GM18498 (cell line): ENCODE measurements around the gene CEMP1.
"Not testable (repeated sequence)": the region's sequence is repeated elsewhere in the genome, so short reads cannot be mapped to it uniquely, and the experiment has no call there.

Experiments used
- ATAC-seq: cut with Tn5 transposase; IDR thresholded peaks from one replicate; pipeline ENCODE4 v1.9.1; 2021; ENCODE audit warnings: mild to moderate bottlenecking, moderate library complexity; ENCODE audit not compliant: unreplicated experiment

Gene CEMP1

DNA sequence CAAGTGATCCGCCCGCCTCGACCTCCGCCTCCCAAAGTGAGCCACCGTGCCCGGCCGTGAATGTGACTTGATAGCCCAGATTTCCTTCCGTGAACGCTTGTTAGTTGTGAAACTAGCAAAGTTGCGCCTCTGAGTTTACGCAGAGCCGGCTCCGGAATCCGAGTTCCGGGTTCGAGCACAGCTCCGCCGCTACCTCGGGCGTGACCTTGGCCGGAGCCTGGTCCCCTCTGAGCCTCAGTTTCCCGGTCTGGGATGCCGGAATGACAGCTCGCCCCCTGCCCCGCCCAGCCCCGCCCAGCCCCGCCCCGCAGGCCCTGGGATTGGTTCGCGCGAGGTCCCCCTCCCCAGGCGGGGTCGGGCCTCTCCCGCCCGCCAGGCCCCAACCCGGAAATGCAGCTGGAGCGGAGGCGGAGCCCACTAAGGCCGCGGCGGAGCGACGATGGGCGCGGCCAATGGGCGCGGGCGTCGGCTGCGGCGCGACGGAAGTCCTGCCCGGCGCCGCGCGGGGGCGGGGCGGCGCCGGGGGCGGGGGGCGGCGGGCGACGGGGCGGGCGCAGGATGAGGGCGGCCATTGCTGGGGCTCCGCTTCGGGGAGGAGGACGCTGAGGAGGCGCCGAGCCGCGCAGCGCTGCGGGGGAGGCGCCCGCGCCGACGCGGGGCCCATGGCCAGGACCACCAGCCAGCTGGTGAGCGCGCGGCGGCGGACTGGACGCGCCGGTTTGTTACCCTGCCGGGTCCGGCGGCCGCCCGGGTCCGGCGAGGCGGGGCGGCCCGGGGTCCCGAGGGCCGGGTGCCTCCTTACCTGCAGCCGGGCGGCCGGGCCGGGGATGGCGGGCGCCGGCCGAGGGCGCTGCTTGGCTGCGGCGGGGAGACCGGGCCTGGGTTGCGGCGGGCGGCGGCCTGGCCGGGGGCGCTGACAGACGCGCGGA is 6.5 kb upstream of the CEMP1 start, which contains the start of gene PDPK1:
TSS of gene PDPK1 (plus strand) at position 571 of the 929 bp plus-strand sequence. CDS start at position 663, 92 bp downstream.
- ATAC-seq = peak; percentile 89

GRCh38 chr16:2535625-2536013 is 4.4 kb upstream of the CEMP1 start:
- ATAC-seq = no peak

GRCh38 chr16:2534335-2534734 is 3.1 kb upstream of the CEMP1 start:
- not testable (repeated sequence) for ATAC-seq

- no peak for ATAC-seq
These were observed 2.7 kb upstream of the CEMP1 start for GRCh38 chr16:2533912-2534311.

DNA sequence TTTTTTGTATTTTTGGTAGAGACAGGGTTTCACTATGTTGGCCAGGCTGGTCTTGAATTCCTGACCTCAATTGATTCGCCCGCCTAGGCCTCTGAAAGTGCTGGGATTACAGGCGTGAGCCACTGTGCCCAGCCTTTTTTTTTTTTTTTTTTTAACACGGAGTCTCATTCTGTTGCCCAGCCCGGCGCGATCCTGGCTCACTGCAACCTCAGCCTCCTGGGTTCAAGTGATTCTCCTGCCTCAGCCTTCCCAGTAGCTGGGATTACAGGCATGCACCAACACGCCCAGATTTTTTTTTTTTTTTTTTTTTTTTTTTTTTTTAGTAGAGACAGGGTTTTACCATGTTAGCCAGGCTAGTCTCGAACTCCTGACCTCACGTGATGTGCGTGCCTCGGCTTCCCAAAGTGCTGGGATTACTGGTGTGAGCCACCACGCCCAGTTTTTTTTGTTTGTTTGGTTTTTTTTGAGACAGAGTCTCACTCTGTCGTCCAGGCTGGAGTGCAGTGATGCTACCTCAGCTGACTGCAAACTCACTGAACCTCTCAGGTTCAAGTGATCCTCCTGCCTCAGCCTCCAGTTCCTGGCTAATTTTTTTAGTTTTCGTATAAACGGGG is 2.0 kb upstream of the CEMP1 start:
- ATAC-seq = not testable (repeated sequence)

DNA sequence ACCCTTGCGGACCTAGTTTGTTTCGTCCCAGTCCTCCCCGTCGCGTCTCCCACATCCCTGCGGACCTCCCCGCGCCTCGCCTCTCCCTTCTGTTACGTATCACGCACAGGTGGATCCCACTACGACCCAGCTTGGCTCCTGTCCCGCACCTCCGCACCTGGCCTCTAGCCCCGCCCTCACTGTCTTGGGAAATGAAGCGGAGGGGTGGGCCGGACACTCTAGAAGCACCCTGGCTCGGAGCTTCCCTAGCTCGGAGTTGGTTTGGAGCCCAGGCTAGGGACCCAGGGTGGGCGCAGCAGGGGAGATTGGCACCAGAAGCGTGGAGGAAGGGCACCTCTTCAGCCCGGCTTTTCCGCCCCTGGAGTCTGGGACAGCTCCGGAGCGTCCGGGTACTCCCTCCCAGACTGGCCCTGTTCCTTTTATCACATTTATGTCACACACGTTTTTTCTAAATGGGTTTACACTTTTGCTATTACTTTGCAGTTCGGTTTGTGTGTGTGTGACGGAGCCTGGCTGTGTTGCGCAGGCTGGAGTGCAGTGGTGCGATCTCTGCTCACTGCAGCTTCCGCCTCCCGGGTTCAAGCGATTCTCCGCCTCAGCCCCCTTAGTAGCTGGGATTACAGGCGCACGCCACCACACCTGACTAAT is 1.4 kb upstream of the CEMP1 start:
- no peak for ATAC-seq

DNA sequence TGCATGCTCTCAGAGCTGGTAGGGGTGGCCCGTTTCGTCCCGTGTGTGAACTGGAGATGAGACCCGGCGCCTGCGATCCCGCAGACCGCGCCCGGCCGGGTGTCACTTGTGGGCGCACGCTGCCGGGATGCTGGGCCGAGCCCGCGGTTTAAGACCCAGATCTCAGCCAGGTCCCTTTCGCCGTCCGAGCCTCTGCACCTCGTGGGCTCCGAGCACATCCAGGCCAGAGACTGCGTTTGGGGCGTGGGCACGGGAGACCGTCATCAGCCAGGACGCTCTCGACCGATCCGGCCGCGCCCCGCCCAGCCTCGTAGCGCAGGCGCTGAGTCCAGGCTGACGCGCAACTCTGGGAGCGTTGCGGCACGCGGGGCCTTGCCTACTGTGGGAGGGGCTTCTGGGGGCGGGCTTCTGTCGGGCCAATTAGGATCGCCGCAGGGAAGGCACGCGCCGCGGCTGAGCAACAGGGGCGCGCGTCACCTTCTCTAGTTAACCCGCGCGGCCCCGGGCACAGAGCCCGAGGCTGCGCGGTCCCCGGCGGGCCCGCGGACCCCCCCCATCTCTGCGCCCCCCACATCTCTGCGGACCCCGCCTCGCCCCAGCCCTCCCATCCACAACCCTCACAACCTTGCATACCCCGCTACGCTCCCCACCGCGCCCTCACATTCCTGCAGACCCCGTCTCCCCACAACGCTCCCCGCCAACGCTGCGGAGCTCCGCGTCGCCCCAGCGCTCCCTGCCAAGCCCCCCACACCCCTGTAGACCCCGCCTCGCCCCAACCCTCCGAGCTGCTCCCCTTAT is 687 bp upstream of the CEMP1 start:
- peak; percentile 90 for ATAC-seq

GRCh38 chr16:2530629-2531318 is 434 bp downstream of the CEMP1 start:
- ATAC-seq = no peak

DNA sequence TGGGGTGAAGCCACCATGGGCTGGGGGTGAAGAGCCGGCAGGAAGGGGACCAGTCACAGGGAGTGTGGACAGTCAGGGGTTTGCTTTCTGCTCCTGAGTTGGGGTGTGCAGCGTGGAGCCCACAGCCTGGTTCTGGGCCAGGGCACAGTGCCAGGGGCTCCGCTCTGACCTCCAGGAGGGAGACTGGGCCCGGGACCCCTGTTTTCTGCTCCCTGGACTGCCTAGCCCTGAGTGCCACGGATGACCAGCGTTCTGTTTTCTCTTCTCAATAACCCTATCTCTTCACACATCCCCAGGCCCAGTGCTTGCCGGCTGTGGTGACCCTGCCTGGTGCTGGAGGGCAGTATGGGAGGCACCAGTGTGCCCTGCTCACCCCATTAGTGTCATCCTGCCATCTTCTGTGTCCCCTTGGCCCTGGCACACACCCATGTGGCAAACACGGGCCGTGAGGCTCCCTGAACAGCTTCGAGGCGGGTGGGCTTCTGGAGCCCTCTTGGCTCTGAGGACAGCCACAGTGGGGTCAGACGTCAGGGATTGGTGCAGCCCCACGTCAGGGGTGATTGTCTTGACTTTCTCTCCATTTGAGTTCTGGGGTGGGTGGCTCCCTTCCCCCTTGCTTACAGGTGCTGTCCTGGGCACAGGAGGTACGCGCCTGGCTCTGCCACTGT is 1.1 kb downstream of the CEMP1 start:
- no peak for ATAC-seq

DNA sequence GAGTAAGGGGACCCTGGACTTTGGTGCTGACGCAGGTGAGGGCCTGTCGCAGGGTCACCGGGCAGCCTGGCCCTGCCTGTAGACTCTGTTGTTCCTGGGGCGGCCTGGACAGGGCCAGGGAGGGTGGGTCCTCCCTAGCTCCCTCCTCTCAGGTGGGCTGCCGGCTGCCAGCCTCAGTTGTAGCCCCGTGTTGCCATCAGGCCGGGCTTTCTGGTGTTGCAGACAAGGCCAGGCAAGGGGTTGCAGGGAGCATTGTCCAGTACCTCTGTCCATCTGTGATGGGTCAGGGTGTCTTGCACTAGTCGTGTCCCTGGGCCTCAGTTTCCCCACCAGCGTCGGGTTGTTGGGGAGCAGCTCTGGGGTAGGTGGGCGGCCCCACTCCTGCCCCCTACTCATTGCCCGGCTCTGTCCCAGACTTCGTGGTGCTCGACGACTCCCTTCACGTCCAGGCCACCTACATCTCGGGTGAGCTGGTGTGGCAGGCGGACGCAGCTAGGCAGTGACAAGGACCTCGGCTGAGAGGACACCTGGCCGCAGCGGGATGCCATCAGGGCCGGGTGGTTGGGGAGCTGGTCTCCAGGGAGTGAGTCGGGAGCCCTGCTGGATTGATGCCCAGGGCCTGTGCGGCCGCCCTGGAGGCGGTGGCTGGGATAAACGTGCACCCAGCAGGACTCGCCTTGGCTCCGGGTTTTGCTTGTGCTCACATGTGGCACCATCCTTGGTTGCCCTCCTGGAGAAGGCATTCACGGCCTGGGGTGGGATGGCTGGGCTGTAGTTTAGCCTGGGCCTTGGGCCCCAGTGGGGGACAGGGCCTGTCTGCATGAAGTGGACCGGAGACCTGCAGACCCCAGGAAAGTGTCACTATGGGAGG is 1.9 kb downstream of the CEMP1 start:
- ATAC-seq = no peak

- ATAC-seq = no peak
These were observed 2.8 kb downstream of the CEMP1 start for GRCh38 chr16:2528161-2529060.

- ATAC-seq = no peak
These were observed 3.5 kb downstream of the CEMP1 start for GRCh38 chr16:2527784-2528100.

DNA sequence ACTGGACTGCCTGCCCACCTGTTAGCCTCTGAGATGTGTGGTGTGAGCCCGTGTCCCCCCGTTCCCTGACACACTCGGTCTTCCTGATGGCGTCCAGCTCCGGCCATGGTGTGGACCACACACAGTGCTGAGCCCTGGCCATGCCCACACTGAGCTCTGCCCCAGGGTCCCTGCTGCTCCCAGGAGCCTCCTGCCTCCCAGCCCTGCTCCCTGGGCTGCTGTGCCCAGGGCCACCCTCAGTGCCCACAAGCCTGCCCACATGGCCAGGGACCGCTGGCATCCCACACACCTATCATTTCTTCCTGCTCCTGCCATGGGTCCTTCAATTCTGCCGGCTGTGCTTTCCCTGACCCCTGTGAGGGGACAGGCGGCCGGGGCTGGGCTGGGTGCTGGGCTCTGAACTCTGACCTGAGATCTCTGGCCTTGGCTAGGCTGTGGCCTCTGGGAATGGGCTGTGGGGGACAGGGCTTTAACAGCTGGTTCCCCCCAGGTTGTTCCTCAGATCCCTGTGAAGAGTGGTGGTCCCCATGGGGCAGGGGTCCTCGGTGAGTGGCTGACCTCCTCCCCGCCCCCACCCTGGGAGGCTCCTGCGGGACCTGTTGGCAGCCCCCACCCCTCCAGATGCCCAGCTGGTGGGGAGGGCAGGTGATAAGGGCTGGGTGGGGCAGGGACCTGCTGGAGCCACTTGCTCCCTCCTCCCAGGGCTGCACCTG is 4.0 kb downstream of the CEMP1 start:
- no peak for ATAC-seq

GRCh38 chr16:2526135-2526534 is 5.1 kb downstream of the CEMP1 start:
- ATAC-seq = no peak

DNA sequence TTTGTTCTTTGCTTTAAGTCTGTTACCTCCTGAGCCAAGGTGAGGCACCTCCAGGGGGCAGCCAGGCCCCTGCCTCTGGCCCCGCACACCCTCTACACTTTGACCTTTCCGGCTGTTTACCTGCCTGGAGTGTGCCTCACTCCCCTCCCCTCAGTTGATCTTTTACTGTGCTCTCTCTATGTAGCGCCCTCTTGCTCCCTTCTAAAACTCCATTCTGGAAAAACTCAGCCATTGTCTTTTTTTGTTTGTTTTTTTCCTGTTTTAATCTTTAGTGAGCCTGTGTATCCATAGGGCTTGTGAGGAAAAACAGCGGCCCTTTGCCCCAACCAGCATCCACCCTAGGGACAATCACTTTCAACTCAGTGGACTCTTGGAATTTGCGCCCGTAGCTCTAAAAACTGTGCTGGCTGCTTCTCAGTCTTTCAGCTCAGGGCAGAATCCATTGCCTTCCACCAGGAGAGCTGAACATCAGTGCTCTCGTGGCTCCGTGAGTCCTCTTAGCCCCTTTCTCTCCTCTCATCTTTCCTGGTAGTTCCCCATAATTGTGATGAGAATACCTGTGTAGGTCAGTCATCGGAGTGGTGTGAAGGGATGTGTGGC is 6.8 kb downstream of the CEMP1 start:
- ATAC-seq = no peak

DNA sequence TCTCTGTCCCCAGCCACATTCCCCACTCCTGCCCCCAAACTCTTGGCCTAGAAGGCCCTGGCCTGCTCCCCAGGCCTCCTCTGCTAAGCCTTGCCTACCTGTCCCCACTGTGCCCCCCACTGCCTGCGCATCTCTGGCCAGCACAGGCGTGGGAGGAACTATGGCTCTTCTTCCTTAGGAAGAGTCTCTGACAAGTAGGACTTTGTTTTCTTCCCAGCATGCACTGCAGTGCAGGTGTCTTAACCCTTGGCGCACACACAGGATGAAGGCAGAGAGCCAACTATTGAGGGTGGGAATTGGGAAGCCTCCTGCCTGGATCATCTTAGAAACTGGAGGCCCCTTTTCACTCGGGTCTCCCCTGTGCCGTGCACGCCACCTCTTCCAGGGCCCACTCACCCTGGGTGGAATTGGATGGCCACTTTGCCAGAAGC is 7.4 kb downstream of the CEMP1 start:
- no peak for ATAC-seq
